HAP-1 (cell line): ENCODE measurements around the gene PFKP.
"Not testable (repeated sequence)": the region's sequence is repeated elsewhere in the genome, so short reads cannot be mapped to it uniquely, and the experiment has no call there.

ENCODE experiments used
- DNase-seq, 2 experiments: peaks; one replicate each; pipeline ENCODE4 v3.0.0-alpha.2; 2016 to 2020; ENCODE audit warnings: low spot score in 2 of 2
- H3K27me3 ChIP-seq: fragments of 250-450 bp; sonication (Bioruptor Pico); 2 replicates; pipeline ENCODE4 v1.5.1; 2020; ENCODE audit warnings: low read depth, mild to moderate bottlenecking, moderate library complexity
- H3K36me3 ChIP-seq: fragments of 250-450 bp; sonication (Bioruptor Pico); replicated peaks from 2 replicates; pipeline ENCODE4 v1.5.1; 2020; ENCODE audit warnings: mild to moderate bottlenecking
- H3K4me1 ChIP-seq: fragments of 250-450 bp; sonication (Bioruptor Pico); 2 replicates; pipeline ENCODE4 v1.5.1; 2020; ENCODE audit warnings: mild to moderate bottlenecking
- H3K4me3 ChIP-seq: fragments of 250-450 bp; sonication (Bioruptor Pico); 2 replicates; pipeline ENCODE4 v1.5.1; 2020; ENCODE audit warnings: mild to moderate bottlenecking, moderate library complexity
- H3K9me3 ChIP-seq: fragments of 250-450 bp; sonication (Bioruptor Pico); 2 replicates; pipeline ENCODE4 v1.5.1; 2020; ENCODE audit warnings: mild to moderate bottlenecking, moderate library complexity
- in situ Hi-C: fragments of 300-500 bp; cut with MboI; formaldehyde crosslinking; loops from 3 replicates; pipeline ENCODE4 v1.14.3; 2020; ENCODE audit warnings: low sequenced_read_pairs, inconsistent platforms, mixed read lengths

Gene PFKP

GRCh38 chr10:3054183-3054850 is 13.0 kb upstream of the PFKP start:
- Histone ChIP-seq H3K4me3 (no peak overlapping the region), H3K9me3 (no peaks in the 10 kb centered on the region; the same call in 1 of the 2 replicates), H3K36me3 (no peaks in the 10 kb centered on the region), H3K27me3 (no peaks in the 10 kb centered on the region), H3K4me1 (no peaks in the 10 kb centered on the region)
- in situ Hi-C loops: no loop called here
- DNase-seq: no peak

DNA sequence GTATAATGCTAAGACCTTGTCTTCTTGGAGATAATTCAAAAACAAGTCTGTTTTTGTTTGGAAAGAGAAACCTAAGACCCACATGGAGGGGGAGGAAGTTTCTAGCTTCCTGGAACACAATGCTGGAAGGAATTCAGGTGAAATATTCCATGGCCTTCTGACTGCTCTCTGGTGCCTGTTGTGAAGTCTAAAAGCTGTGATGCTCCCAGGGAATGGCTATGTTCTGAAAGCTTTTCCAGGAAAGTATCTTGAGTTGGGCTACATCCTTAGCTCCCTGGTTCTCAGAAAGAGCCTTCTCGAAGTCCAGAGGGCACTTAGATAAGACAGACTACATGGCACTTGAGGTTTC is 12.5 kb upstream of the PFKP start:
- Histone ChIP-seq H3K27me3 (no peaks in the 10 kb centered on the region), H3K4me1 (no peaks in the 10 kb centered on the region), H3K9me3 (no peaks in the 10 kb centered on the region; the same call in 1 of the 2 replicates), H3K36me3 (no peaks in the 10 kb centered on the region), H3K4me3 (no peak overlapping the region)
- no peak for DNase-seq
- in situ Hi-C loops: no loop called here

- Histone ChIP-seq H3K9me3 (no peaks in the 10 kb centered on the region; the same call in 1 of the 2 replicates), H3K27me3 (no peaks in the 10 kb centered on the region), H3K36me3 (no peaks in the 10 kb centered on the region), H3K4me1 (peaks cover 2% of the 10 kb centered on the region), H3K4me3 (no peak overlapping the region)
- no peak for DNase-seq
- in situ Hi-C loops: no loop called here
Observed at GRCh38 chr10:3056280-3057037, 10.9 kb upstream of the PFKP start.

GRCh38 chr10:3057946-3058345 is 9.4 kb upstream of the PFKP start:
- H3K36me3 ChIP-seq: no peaks in the 10 kb centered on the region
- H3K27me3 ChIP-seq: no peaks in the 10 kb centered on the region
- H3K4me1 ChIP-seq: peaks cover 11% of the 10 kb centered on the region
- DNase-seq: no peak
- no peak overlapping the region for H3K4me3 ChIP-seq
- H3K9me3 ChIP-seq: no peaks in the 10 kb centered on the region; the same call in 1 of the 2 replicates
- in situ Hi-C loops: no loop called here

DNA sequence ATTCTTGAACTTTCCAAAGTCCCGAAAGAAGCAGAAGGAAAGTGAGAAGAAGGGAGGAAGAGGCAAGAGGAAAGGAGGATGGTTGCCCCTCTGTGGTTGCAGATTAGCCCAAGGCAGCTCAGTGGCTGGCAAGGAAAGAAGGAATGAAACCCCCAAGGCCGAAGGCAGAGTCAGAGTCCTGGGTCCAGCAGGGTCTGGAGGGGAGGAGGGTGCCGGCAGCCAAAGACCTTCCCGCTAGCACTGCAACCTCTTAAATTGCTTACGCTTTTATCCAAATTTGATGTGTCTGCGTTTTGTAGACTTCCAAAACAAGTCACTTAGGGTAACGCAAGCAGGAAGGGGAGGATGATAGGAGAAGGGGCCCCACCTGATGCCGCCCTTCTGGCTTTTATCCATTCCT is 7.4 kb upstream of the PFKP start:
- no peak overlapping the region for H3K4me3 ChIP-seq
- no peaks in the 10 kb centered on the region for H3K9me3 ChIP-seq
- H3K27me3 ChIP-seq: no peaks in the 10 kb centered on the region
- H3K36me3 ChIP-seq: no peaks in the 10 kb centered on the region
- in situ Hi-C loops: no loop called here
- H3K4me1 ChIP-seq: peaks cover 11% of the 10 kb centered on the region
- DNase-seq: no peak

- no peak for DNase-seq
- Histone ChIP-seq H3K36me3 (no peaks in the 10 kb centered on the region), H3K4me1 (peaks cover 11% of the 10 kb centered on the region), H3K27me3 (no peaks in the 10 kb centered on the region), H3K9me3 (no peaks in the 10 kb centered on the region), H3K4me3 (no peak overlapping the region)
- in situ Hi-C loops: no loop called here
Observed at GRCh38 chr10:3060481-3060889, 6.9 kb upstream of the PFKP start.

- H3K9me3 ChIP-seq, H3K4me3 ChIP-seq, in situ Hi-C loops: not testable (repeated sequence)
Observed at GRCh38 chr10:3061323-3061898, 5.9 kb upstream of the PFKP start.

DNA sequence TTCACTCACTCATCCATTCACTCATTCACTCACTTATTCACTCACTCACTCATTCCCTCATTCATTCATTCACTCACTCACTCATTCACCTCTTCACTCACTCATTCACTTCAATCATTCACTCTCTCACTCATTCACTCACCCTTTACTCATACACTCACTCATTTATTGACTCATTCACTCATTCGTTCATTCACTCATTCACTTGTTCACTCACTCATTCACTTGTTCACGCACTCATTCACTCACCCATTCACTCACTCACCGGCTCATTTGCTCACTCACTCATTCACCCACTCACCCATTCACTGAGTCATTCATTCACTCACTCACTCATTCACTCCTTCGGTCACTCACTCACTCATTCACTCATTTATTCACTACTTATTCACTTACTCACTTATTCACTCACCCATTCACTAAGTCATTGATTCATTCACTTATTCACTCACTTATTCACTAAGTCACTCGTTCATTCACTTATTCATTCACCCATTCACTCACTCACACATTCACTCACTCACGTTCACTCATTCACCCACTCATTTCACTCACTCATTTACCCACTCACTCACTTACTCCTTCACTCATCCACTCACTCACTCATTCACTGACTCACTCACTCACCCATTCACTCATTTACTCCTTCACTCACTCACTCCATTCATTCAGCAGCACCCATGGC is 4.7 kb upstream of the PFKP start:
- H3K36me3 ChIP-seq: no peaks in the 10 kb centered on the region
- H3K9me3 ChIP-seq: no peaks in the 10 kb centered on the region
- in situ Hi-C loops: no loop called here
- H3K4me3 ChIP-seq: no peak overlapping the region
- no peak for DNase-seq
- peaks cover 11% of the 10 kb centered on the region for H3K4me1 ChIP-seq
- H3K27me3 ChIP-seq: no peaks in the 10 kb centered on the region

More at GRCh38 chr10:3061323-3061898, 5.9 kb upstream of the PFKP start:
- peak; percentile 78 to 79 for DNase-seq
- H3K27me3 ChIP-seq, H3K36me3 ChIP-seq: not testable (repeated sequence)
- H3K4me1 ChIP-seq: peaks cover 11% of the 10 kb centered on the region

- Histone ChIP-seq H3K4me1 (peaks cover 11% of the 10 kb centered on the region), H3K27me3 (no peaks in the 10 kb centered on the region), H3K4me3 (no peak overlapping the region), H3K36me3 (no peaks in the 10 kb centered on the region; the same call in 1 of the 2 replicates), H3K9me3 (no peaks in the 10 kb centered on the region)
- in situ Hi-C loops: no loop called here
- no peak for DNase-seq
Observed at GRCh38 chr10:3064423-3064822, 2.9 kb upstream of the PFKP start.

DNA sequence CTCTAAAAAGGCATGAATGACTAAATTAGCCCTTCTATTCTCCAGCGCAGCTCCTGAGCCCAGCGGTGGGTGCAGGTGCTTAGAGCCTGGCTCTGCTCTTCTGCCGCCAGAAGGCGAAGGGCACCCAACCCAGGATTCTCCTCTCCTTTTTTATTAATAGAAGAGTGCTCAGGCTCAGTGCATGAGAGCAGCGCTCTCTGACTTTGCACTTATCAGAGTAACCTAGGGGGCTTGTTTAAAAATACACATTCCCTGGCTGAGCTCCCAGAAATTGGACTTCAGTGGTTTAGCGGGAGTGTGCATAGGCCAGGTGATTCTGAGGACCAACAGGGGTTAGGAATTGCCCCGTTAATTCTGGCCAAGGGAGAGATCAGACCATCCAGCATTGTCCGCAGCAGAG is 1.7 kb upstream of the PFKP start:
- in situ Hi-C loops: no loop called here
- no peak overlapping the region for H3K4me3 ChIP-seq
- DNase-seq: no peak
- peaks cover 11% of the 10 kb centered on the region for H3K4me1 ChIP-seq
- no peaks in the 10 kb centered on the region for H3K9me3 ChIP-seq
- no peaks in the 10 kb centered on the region for H3K27me3 ChIP-seq
- peaks cover 8% of the 10 kb centered on the region for H3K36me3 ChIP-seq

GRCh38 chr10:3066317-3067117 is 831 bp upstream of the PFKP start:
- Histone ChIP-seq H3K4me1 (peaks cover 8% of the 10 kb centered on the region), H3K27me3 (no peaks in the 10 kb centered on the region), H3K4me3 (peak overlapping the region; percentile 93), H3K9me3 (no peaks in the 10 kb centered on the region), H3K36me3 (peaks cover 15% of the 10 kb centered on the region)
- in situ Hi-C loops: no loop called here
- peak in 1 of 2 experiments; percentile 28 for DNase-seq

DNA sequence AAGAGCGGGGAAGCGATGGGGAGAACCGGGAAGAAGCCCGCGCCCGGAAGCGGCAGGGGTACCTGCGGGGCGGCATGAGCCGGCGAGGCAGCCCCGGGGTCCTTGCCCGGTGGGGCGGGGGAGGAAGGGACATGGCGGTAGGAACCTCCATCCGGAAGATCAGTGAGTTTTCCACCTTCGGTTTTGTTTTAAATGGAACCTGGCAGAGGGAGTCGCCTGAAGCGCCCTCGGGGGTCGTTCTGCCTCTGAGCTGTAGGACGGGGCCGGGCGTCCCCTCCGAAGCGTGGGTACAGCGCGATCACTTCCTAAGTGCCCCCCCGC is 471 bp downstream of the PFKP start:
- H3K36me3 ChIP-seq: peaks cover 22% of the 10 kb centered on the region
- no peaks in the 10 kb centered on the region for H3K9me3 ChIP-seq
- no peaks in the 10 kb centered on the region; the same call in 1 of the 2 replicates for H3K4me1 ChIP-seq
- no peak for DNase-seq
- in situ Hi-C loops: no loop called here
- no peaks in the 10 kb centered on the region for H3K27me3 ChIP-seq
- H3K4me3 ChIP-seq: peak overlapping the region; percentile 93

GRCh38 chr10:3068201-3068967 is 1.0 kb downstream of the PFKP start:
- Histone ChIP-seq H3K4me1 (no peaks in the 10 kb centered on the region; the same call in 1 of the 2 replicates), H3K9me3 (no peaks in the 10 kb centered on the region), H3K4me3 (peak overlapping the region; percentile 93), H3K36me3 (peaks cover 26% of the 10 kb centered on the region), H3K27me3 (no peaks in the 10 kb centered on the region)
- in situ Hi-C loops: no loop called here
- DNase-seq: peak; percentile 11 to 58
